CD4-positive, CD25-positive, alpha-beta regulatory T cell (primary cell): Measurements from ENCODE around the gene SETD9. TPM values are rescaled to one million over a fixed set of nuclear protein-coding genes. Genes with fewer than 3 reads are reported as not detected.

Experiments
- ATAC-seq, 2 donors: fragments of 150-1000 bp; cut with Tn5 transposase; one replicate each; pipeline ENCODE4 v1.10.0; 2021; ENCODE audit warnings: low read depth in 2 of 2, moderate number of reproducible peaks in 2 of 2, moderate library complexity in 1 of 2
- DNase-seq, 3 donors: peaks; one replicate each; pipeline versions ENCODE4 v3.0.0 to v3.0.0-alpha.2; 2012 to 2022; ENCODE audit warnings: mixed read lengths in 1 of 3
- H3K27ac ChIP-seq: one replicate; pipeline ENCODE4 v1.7.0; 2013; ENCODE audit warnings: mild to moderate bottlenecking, low read length; ENCODE audit not compliant: insufficient read depth, poor library complexity, severe bottlenecking
- H3K27me3 ChIP-seq: one replicate; pipeline ENCODE4 v1.7.0; 2013; ENCODE audit warnings: low read length; ENCODE audit not compliant: control insufficient read depth, insufficient read depth
- H3K36me3 ChIP-seq: one replicate; pipeline ENCODE4 v1.7.0; 2013; ENCODE audit warnings: mild to moderate bottlenecking, low read length, moderate library complexity; ENCODE audit not compliant: control insufficient read depth, insufficient read depth
- H3K4me1 ChIP-seq: 2 replicates; pipeline ENCODE4 v1.7.0; 2013; ENCODE audit warnings: mild to moderate bottlenecking, low read length; ENCODE audit not compliant: insufficient read depth, control insufficient read depth, poor library complexity, severe bottlenecking
- H3K4me3 ChIP-seq: one replicate; pipeline ENCODE4 v1.7.0; 2013; ENCODE audit warnings: low read depth, mild to moderate bottlenecking, low read length, moderate library complexity
- H3K9me3 ChIP-seq, 2 experiments: 1 replicate in 1 of 2; 2 replicates in 1 of 2; pipeline ENCODE4 v1.7.0; 2013; ENCODE audit warnings: low read length in 2 of 2, mild to moderate bottlenecking in 1 of 2, moderate library complexity in 1 of 2; ENCODE audit not compliant: control insufficient read depth in 2 of 2
- H3K27ac Mint-ChIP-seq, 3 donors: one replicate each; pipeline ENCODE4 v1.8.0; 2020 to 2022; ENCODE audit warnings: mild to moderate bottlenecking in 3 of 3, mixed read lengths in 3 of 3, moderate library complexity in 2 of 3
- H3K27me3 Mint-ChIP-seq: one replicate; pipeline ENCODE4 v1.8.0; 2022; ENCODE audit warnings: mild to moderate bottlenecking, mixed read lengths
- H3K36me3 Mint-ChIP-seq: one replicate; pipeline ENCODE4 v1.8.0; 2020; ENCODE audit warnings: mixed read lengths
- H3K4me1 Mint-ChIP-seq, 4 donors: one replicate each; pipeline ENCODE4 v1.8.0; 2020 to 2022; ENCODE audit warnings: mixed read lengths in 4 of 4, mild to moderate bottlenecking in 1 of 4
- H3K4me3 Mint-ChIP-seq, 4 donors: one replicate each; pipeline ENCODE4 v1.8.0; 2020 to 2022; ENCODE audit warnings: mild to moderate bottlenecking in 4 of 4, mixed read lengths in 4 of 4, moderate library complexity in 3 of 4
- H3K9me3 Mint-ChIP-seq, 7 donors: one replicate each; pipeline ENCODE4 v1.8.0; 2020 to 2022; ENCODE audit warnings: mixed read lengths in 7 of 7, mild to moderate bottlenecking in 3 of 7, moderate library complexity in 2 of 7
- polyA plus RNA-seq, 4 donors: library from polyadenylated mRNA; unstranded; fragments of 300-500 nt; fragmentation: Illumina TruSeq; gene quantifications; one replicate each; pipeline ENCODE4 v1.2.3, GENCODE V29; 2021
- total RNA-seq: library from RNA; stranded (reverse); gene quantifications from one replicate; pipeline ENCODE4 v1.2.3, GENCODE V29; 2022

The SETD9 gene
- total and polyA plus RNA-seq, 5 donors from 2014 or later, result 3.1 to 6.1 (median 4.4) TPM

DNA sequence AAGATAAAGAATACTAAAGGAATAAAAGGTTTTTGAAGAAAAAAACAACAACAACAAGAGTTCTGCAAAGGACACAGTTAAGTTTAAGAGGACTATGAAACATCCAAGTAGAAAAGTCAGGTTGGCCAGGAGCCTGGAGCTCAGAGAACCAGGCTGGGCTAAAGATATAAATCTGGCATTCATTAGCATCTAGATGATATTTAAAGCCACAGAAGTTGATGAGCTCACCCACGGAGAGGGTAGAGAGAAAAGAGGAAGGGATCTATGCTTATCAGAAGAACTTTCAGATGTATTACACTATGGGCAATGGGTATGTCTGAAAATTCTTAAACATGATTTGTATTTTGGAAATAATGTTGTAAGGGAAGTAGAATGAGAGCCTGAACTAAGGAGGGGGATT, 32.6 kb downstream of the SETD9 start:
- Histone ChIP-seq H3K27ac (no peak overlapping the region), H3K4me1 (no peaks in the 10 kb centered on the region), H3K9me3 (no peaks in the 10 kb centered on the region), H3K4me3 (no peak overlapping the region), H3K36me3 (peaks cover 75% of the 10 kb centered on the region), H3K27me3 (no peaks in the 10 kb centered on the region)
- Mint-ChIP-seq H3K4me1 (peaks cover 14 to 24% (median 16%) of the 10 kb centered on the region in 4 donors), H3K4me3 (no peak overlapping the region), H3K27me3 (no peaks in the 10 kb centered on the region), H3K9me3 (no peaks in the 10 kb centered on the region), H3K36me3 (peaks cover 46% of the 10 kb centered on the region), H3K27ac (peak overlapping the region in 1 of 3 donors; percentile 30)
- ATAC-seq, result no peak
- no peak for DNase-seq

DNA sequence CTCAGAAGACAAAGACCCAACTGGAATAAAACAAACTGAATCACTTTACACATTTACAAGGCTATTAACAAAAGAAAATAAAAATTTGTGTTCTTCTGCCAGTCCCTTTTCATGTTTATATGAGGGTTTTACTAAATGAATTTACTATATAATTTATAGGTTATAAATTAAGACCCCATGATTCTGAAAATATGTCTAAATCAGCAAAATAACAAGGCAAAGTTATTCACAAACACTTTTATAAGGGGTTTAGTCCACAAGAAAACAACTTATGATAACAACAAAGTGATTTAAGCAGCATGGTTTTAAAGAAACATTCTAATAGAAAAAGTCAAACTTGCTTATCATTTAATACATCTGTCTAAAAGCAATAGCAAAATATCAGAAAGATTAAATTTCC, 37.7 kb downstream of the SETD9 start:
- ATAC-seq (no peak), DNase-seq (no peak)
- Histone ChIP-seq H3K4me1 (peaks cover 17% of the 10 kb centered on the region), H3K4me3 (no peak overlapping the region), H3K27me3 (no peaks in the 10 kb centered on the region), H3K9me3 (no peaks in the 10 kb centered on the region), H3K36me3 (peaks cover 33% of the 10 kb centered on the region), H3K27ac (no peak overlapping the region)
- no peak overlapping the region for H3K27ac Mint-ChIP-seq
- H3K9me3 Mint-ChIP-seq, result no peaks in the 10 kb centered on the region
- H3K36me3 Mint-ChIP-seq, result peaks cover 27% of the 10 kb centered on the region
- no peaks in the 10 kb centered on the region for H3K27me3 Mint-ChIP-seq
- H3K4me3 Mint-ChIP-seq, result no peak overlapping the region
- peaks cover 19 to 32% (median 28%) of the 10 kb centered on the region in 4 donors for H3K4me1 Mint-ChIP-seq

DNA sequence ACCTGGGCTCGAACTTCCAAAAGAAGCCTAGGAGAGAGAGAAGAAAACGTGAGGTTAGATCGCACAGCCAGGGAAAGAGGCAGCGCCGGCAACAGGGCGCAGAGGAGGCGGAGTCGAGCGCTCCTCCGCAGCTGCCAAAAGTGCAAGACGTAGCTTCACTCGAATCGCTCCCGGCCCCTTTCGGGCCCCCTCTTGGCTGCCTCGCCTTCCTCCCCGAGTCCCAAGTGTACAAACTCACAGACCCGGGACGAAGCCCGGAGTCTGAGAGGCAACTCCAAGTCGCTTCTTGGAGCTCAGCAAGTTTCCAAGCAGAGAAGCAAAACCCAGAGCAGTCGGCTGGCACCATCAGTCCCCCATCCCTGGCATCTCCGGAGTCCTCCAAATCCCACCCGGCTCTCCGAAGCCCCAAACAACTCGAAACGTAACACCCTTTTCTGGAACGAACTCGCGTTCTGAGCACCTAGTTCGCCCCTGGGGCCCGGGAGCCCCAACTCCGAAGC, 41.3 kb downstream of the SETD9 start:
- Mint-ChIP-seq H3K36me3 (peaks cover 8% of the 10 kb centered on the region), H3K4me3 (peak overlapping the region; percentile 95 to 98 (median 96)), H3K9me3 (no peaks in the 10 kb centered on the region), H3K27ac (peak overlapping the region; percentile 10 to 92 (median 90)), H3K4me1 (peaks cover 19 to 32% (median 22%) of the 10 kb centered on the region in 4 donors), H3K27me3 (peaks cover 25% of the 10 kb centered on the region)
- Histone ChIP-seq H3K27me3 (peaks cover 25% of the 10 kb centered on the region), H3K4me1 (peaks cover 22% of the 10 kb centered on the region), H3K9me3 (no peaks in the 10 kb centered on the region), H3K36me3 (peaks cover 9% of the 10 kb centered on the region), H3K27ac (peak overlapping the region; percentile 39), H3K4me3 (peak overlapping the region; percentile 79)
- DNase-seq (peak; percentile 22 to 67 (median 30)), ATAC-seq (peak; percentile 42)

DNA sequence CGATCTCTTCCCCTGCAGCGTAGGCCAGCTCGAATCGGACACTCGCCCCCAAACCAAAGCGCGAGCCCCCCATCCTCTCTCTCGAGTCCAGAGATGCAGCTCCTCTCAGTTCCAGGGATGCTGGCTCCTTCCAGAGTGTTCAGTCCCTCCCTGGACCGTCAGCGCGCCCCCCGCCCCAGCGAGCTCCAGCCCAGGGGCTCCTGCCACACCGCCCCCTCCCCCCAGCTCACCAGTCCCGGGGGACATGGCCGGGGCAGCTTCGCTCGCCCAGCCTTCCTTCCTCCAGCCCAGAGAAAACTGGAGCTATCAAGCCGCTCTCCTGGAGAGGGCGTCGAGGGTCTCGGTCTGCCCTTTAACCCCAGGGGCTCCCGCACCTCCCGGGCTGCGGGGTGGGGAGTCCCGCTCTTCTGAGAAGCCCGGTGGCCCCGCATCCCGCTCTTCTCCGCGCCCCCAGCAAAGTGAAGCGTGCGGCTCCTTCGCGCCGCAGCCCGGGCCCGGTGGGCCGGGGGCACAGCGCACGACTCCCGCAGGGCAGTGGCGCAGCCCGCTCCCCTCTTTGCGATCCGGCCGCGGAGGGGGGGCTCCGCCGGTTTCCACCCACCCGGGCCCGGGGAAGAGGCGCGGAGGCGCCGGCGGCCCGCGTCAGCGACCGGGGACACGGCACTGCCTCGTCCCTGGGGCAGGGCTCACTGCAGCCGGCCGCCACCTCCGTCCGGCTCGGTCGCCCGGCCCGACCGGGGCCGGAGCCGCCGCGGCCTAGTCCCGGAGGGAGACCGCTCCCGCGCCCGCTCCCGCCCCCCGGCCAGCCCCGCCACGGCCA, 41.9 kb downstream of the SETD9 start:
- peak; percentile 16 to 26 (median 22) for DNase-seq
- Histone ChIP-seq H3K4me1 (peaks cover 22% of the 10 kb centered on the region), H3K9me3 (no peaks in the 10 kb centered on the region), H3K36me3 (peaks cover 3% of the 10 kb centered on the region), H3K27me3 (peaks cover 31% of the 10 kb centered on the region), H3K27ac (peak overlapping the region; percentile 39), H3K4me3 (peak overlapping the region; percentile 79)
- H3K9me3 Mint-ChIP-seq, result no peaks in the 10 kb centered on the region
- peaks cover 3% of the 10 kb centered on the region for H3K36me3 Mint-ChIP-seq
- peak; percentile 14 to 23 for ATAC-seq
- H3K27me3 Mint-ChIP-seq, result peaks cover 31% of the 10 kb centered on the region
- peak overlapping the region in 2 of 3 donors; percentile 90 to 92 for H3K27ac Mint-ChIP-seq
- H3K4me1 Mint-ChIP-seq, result peaks cover 15 to 30% (median 17%) of the 10 kb centered on the region in 4 donors
- peak overlapping the region; percentile 95 to 98 (median 96) for H3K4me3 Mint-ChIP-seq

DNA sequence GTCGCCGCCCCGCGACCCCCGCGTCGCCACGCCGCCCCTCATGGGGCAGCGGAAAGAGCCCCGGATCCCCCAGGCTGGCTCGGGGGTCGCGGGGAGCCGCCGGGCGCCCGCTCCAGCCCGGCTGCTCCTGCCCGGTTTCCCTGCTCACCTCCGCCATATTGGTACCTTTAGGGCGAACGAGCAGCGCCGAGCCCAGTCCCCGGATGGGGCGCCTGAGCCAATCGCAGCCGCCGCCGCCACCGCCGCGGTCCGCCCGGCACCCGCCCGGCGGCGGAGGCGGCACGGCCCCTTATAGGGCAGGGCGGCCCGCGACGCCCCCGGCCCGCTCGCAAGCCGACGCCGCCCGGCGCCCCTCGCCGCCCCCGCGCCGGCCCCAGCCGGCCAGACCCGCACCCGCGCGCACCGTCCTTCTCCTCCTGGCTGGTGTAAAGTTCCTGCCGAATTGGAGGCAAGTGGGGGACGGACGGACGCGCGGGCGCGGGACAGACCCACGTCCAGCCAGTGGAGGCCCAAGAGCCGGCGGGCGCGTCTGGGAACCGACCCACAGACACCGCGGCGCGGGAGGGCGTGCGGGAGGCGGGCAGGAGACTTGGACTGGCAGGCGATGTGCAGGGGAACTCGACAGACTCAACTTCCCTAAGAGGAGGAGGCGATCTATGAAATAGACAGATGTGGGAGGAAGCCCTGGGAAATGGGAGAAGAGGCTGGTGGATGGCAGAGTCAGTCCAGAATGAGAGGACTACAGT, 42.7 kb downstream of the SETD9 start, which contains the start of gene MIER3:
TSS of gene MIER3 (minus strand) at position 178 of the 746 bp plus-strand sequence. CDS start at position 157, 21 bp downstream.
- Histone ChIP-seq H3K9me3 (no peaks in the 10 kb centered on the region), H3K36me3 (no peaks in the 10 kb centered on the region), H3K27ac (peak within 1 kb of the TSS; percentile 39), H3K4me3 (peak within 1 kb of the TSS; percentile 79), H3K27me3 (peaks cover 38% of the 10 kb centered on the region), H3K4me1 (peaks cover 22% of the 10 kb centered on the region)
- Mint-ChIP-seq H3K4me1 (peaks cover 15 to 27% (median 17%) of the 10 kb centered on the region in 4 donors), H3K4me3 (peak within 1 kb of the TSS; percentile 95 to 98 (median 96)), H3K9me3 (no peaks in the 10 kb centered on the region), H3K36me3 (no peaks in the 10 kb centered on the region), H3K27ac (peak within 1 kb of the TSS; percentile 32 to 92 (median 90)), H3K27me3 (peaks cover 38% of the 10 kb centered on the region)
- DNase-seq (peak; percentile 73 to 80 (median 78)), ATAC-seq (peak; percentile 94)

DNA sequence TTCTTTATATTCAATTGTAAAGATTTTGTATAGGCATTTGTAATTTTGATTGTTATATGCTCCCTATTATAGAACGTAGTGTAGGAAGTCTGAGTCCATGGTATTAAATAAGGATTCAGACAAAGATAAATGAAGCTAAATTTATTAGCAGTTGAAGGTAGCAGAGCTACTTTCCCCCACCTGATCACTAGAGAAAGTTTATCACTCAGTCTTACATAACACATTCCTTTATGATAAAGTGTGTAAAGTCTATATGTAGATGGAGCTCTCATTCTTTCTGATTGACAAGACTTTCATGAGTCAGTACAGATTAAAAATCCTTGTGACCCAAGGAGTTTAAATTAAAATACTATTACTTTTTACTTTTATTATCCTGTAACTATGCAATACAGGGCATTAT, 44.9 kb downstream of the SETD9 start:
- H3K27me3 ChIP-seq, result peaks cover 49% of the 10 kb centered on the region
- no peak overlapping the region for H3K4me3 ChIP-seq
- Mint-ChIP-seq H3K27me3 (peaks cover 56% of the 10 kb centered on the region), H3K27ac (no peak overlapping the region), H3K4me3 (peak overlapping the region in 3 of 4 donors; percentile 21 to 76 (median 70)), H3K9me3 (peaks cover 0 to 1% (median 0%) of the 10 kb centered on the region in 7 donors), H3K36me3 (no peaks in the 10 kb centered on the region), H3K4me1 (peaks cover 15 to 19% (median 16%) of the 10 kb centered on the region in 4 donors)
- ATAC-seq (no peak), DNase-seq (no peak)
- H3K9me3 ChIP-seq, result no peaks in the 10 kb centered on the region
- H3K4me1 ChIP-seq, result peaks cover 22% of the 10 kb centered on the region
- H3K36me3 ChIP-seq, result no peaks in the 10 kb centered on the region
- no peak overlapping the region for H3K27ac ChIP-seq

- no peaks in the 10 kb centered on the region for H3K36me3 Mint-ChIP-seq
- Histone ChIP-seq H3K27me3 (peaks cover 68% of the 10 kb centered on the region), H3K27ac (no peak overlapping the region), H3K4me1 (no peaks in the 10 kb centered on the region), H3K36me3 (no peaks in the 10 kb centered on the region), H3K4me3 (no peak overlapping the region), H3K9me3 (no peaks in the 10 kb centered on the region)
- no peak overlapping the region for H3K4me3 Mint-ChIP-seq
- H3K9me3 Mint-ChIP-seq, result peaks cover 0 to 1% (median 0%) of the 10 kb centered on the region in 7 donors
- peaks cover 68% of the 10 kb centered on the region for H3K27me3 Mint-ChIP-seq
- no peak overlapping the region for H3K27ac Mint-ChIP-seq
- H3K4me1 Mint-ChIP-seq, result peaks cover 0 to 3% (median 0%) of the 10 kb centered on the region in 4 donors
- DNase-seq (no peak), ATAC-seq (no peak)
Observed at GRCh38 chr5:56958595-56958994, 49.2 kb downstream of the SETD9 start.
